GM21529 (cell line): ENCODE data around the gene NUP214.

ENCODE experiments used
- ATAC-seq: cut with Tn5 transposase; IDR thresholded peaks from one replicate; pipeline ENCODE4 v1.9.1; 2021; ENCODE audit not compliant: unreplicated experiment

Gene NUP214

GRCh38 chr9:131125288-131126058, at the start of gene NUP214:
Gene NUP214 (plus strand): TSS chr9:131125586. CDS start chr9:131125705, 119 bp downstream.
- ATAC-seq, result peak; percentile 94

GRCh38 chr9:131076347-131077195, 48.8 kb upstream of the NUP214 start:
- ATAC-seq, result no peak

GRCh38 chr9:131078427-131079366, 46.7 kb upstream of the NUP214 start:
- no peak for ATAC-seq

GRCh38 chr9:131080589-131080988, 44.8 kb upstream of the NUP214 start:
- no peak for ATAC-seq

- ATAC-seq, result no peak
Observed at GRCh38 chr9:131081868-131082267, 43.5 kb upstream of the NUP214 start.

- ATAC-seq, result no peak
Observed at GRCh38 chr9:131082774-131083512, 42.4 kb upstream of the NUP214 start.

GRCh38 chr9:131084661-131085369, 40.6 kb upstream of the NUP214 start:
- ATAC-seq, result no peak

- ATAC-seq, result no peak
Observed at GRCh38 chr9:131085370-131086122, 39.8 kb upstream of the NUP214 start.

- ATAC-seq, result no peak
Observed at GRCh38 chr9:131087354-131087893, 38.0 kb upstream of the NUP214 start.

GRCh38 chr9:131090025-131090787, 35.2 kb upstream of the NUP214 start:
- no peak for ATAC-seq

- ATAC-seq, result no peak
Observed at GRCh38 chr9:131091352-131091992, 33.9 kb upstream of the NUP214 start.

GRCh38 chr9:131092030-131092429, 33.4 kb upstream of the NUP214 start:
- no peak for ATAC-seq

GRCh38 chr9:131092548-131093440, 32.6 kb upstream of the NUP214 start:
- no peak for ATAC-seq

GRCh38 chr9:131094015-131094414, 31.4 kb upstream of the NUP214 start:
- no peak for ATAC-seq

- no peak for ATAC-seq
Observed at GRCh38 chr9:131094622-131095021, 30.8 kb upstream of the NUP214 start.

GRCh38 chr9:131095666-131096268, 29.6 kb upstream of the NUP214 start:
- no peak for ATAC-seq
